ENCODE measurements around the gene PTPRE. TPM values are rescaled to one million over a fixed set of nuclear protein-coding genes. Genes with fewer than 3 reads are reported as not detected.

Gene PTPRE
- polyA plus RNA-seq, 1 donor from 2014 or later, result 4.1 TPM

- H3K27ac ChIP-seq (ENCODE audit: low read length), result no peak overlapping the region
- H2AFZ ChIP-seq (ENCODE audit: low read depth, low read length), result no peak overlapping the region
- no peaks in the 10 kb centered on the region for H3K9me2 ChIP-seq (ENCODE audit: insufficient read depth, low read length)
- no peak for TF ChIP-seq EP300 (conservative IDR thresholded peaks at IDR 0.05; ENCODE audit: poor library complexity, severe bottlenecking)
- no peak overlapping the region for H3K4me3 ChIP-seq (ENCODE audit: low read length)
- no peaks in the 10 kb centered on the region for H3K79me2 ChIP-seq (replicated peaks; ENCODE audit: insufficient read depth, low read length)
- no peaks in the 10 kb centered on the region for H3K36me3 ChIP-seq (ENCODE audit: insufficient read depth, low read length)
- H3K9me3 ChIP-seq (ENCODE audit: low read length), result no peaks in the 10 kb centered on the region
- no peaks in the 10 kb centered on the region for H3F3A ChIP-seq (ENCODE audit: insufficient read depth, low read length, poor library complexity, severe bottlenecking)
- H3K9ac ChIP-seq (ENCODE audit: low read length), result no peak overlapping the region
- H4K20me1 ChIP-seq (ENCODE audit: insufficient read depth), result no peaks in the 10 kb centered on the region
- no peaks in the 10 kb centered on the region for H3K27me3 ChIP-seq (ENCODE audit: insufficient read depth, low read depth, low read length)
- no peak overlapping the region for H3K4me2 ChIP-seq (ENCODE audit: low read length)
Measured at GRCh38 chr10:127939786-127940330, 33.0 kb downstream of the PTPRE start.

- no peak overlapping the region for H2AFZ ChIP-seq (ENCODE audit: low read depth, low read length)
- no peak overlapping the region for H3K27ac ChIP-seq (ENCODE audit: low read length)
- no peaks in the 10 kb centered on the region for H3F3A ChIP-seq (ENCODE audit: insufficient read depth, low read length, poor library complexity, severe bottlenecking)
- no peak overlapping the region for H3K9ac ChIP-seq (ENCODE audit: low read length)
- H3K4me2 ChIP-seq (ENCODE audit: low read length), result no peak overlapping the region
- H3K9me2 ChIP-seq (ENCODE audit: insufficient read depth, low read length), result no peaks in the 10 kb centered on the region
- no peaks in the 10 kb centered on the region for H3K27me3 ChIP-seq (ENCODE audit: insufficient read depth, low read depth, low read length)
- H3K79me2 ChIP-seq (replicated peaks; ENCODE audit: insufficient read depth, low read length), result no peaks in the 10 kb centered on the region
- TF ChIP-seq POLR2AphosphoS5 (IDR thresholded peaks at IDR 0.05) (no peak), SMC3 (conservative IDR thresholded peaks at IDR 0.05; ENCODE audit: poor library complexity) (no peak), TAF1 (IDR thresholded peaks at IDR 0.05; ENCODE audit: low read depth) (no peak), MXI1 (conservative IDR thresholded peaks at IDR 0.05; ENCODE audit: poor library complexity, severe bottlenecking) (no peak), EP300 (conservative IDR thresholded peaks at IDR 0.05; ENCODE audit: poor library complexity, severe bottlenecking) (no peak), REST (IDR thresholded peaks at IDR 0.05; ENCODE audit: borderline replicate concordance) (no peak), CTCF (IDR thresholded peaks at IDR 0.05; ENCODE audit: poor library complexity, severe bottlenecking) (no peak), RAD21 (conservative IDR thresholded peaks at IDR 0.05) (no peak), EZH2 (IDR thresholded peaks at IDR 0.05; ENCODE audit: borderline replicate concordance, insufficient read depth, low read length, poor library complexity, severe bottlenecking) (no peak)
- H3K4me3 ChIP-seq (ENCODE audit: low read length), result no peak overlapping the region
- H3K9me3 ChIP-seq (ENCODE audit: low read length), result no peaks in the 10 kb centered on the region
- H3K36me3 ChIP-seq (ENCODE audit: insufficient read depth, low read length), result no peaks in the 10 kb centered on the region
- H4K20me1 ChIP-seq (ENCODE audit: insufficient read depth), result no peaks in the 10 kb centered on the region
Measured at GRCh38 chr10:127940866-127941640, 34.1 kb downstream of the PTPRE start.

Data from neural cell (in vitro differentiated cells).